ENCODE data around the gene SMIM41.
A peak's percentile ranks its signal among the peaks of the same experiment; 100 is the strongest.

Gene SMIM41

GRCh38 chr12:52149651-52150241, 70.2 kb downstream of the SMIM41 start:
- DNase-seq (ENCODE audit: low read depth, low spot score) = no peak
- ChIA-PET POLR2A (no interaction called here), CTCF (interaction anchor here (1.2 to 7.9 kb wide), 11 partner anchors 30 to 815 kb away, joined by 3 to 110 read pairs (median 9); no protein-coding TSS in a partner anchor)
- TF ChIP-seq, protein P1, sequence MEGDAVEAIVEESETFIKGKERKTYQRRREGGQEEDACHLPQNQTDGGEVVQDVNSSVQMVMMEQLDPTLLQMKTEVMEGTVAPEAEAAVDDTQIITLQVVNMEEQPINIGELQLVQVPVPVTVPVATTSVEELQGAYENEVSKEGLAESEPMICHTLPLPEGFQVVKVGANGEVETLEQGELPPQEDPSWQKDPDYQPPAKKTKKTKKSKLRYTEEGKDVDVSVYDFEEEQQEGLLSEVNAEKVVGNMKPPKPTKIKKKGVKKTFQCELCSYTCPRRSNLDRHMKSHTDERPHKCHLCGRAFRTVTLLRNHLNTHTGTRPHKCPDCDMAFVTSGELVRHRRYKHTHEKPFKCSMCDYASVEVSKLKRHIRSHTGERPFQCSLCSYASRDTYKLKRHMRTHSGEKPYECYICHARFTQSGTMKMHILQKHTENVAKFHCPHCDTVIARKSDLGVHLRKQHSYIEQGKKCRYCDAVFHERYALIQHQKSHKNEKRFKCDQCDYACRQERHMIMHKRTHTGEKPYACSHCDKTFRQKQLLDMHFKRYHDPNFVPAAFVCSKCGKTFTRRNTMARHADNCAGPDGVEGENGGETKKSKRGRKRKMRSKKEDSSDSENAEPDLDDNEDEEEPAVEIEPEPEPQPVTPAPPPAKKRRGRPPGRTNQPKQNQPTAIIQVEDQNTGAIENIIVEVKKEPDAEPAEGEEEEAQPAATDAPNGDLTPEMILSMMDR (IDR thresholded peaks at IDR 0.05; ENCODE audit: insufficient read depth, low read length, missing control alignments) = no peak
- no peak overlapping the region for H3K4me3 ChIP-seq (ENCODE audit: low read depth, low read length)

DNA sequence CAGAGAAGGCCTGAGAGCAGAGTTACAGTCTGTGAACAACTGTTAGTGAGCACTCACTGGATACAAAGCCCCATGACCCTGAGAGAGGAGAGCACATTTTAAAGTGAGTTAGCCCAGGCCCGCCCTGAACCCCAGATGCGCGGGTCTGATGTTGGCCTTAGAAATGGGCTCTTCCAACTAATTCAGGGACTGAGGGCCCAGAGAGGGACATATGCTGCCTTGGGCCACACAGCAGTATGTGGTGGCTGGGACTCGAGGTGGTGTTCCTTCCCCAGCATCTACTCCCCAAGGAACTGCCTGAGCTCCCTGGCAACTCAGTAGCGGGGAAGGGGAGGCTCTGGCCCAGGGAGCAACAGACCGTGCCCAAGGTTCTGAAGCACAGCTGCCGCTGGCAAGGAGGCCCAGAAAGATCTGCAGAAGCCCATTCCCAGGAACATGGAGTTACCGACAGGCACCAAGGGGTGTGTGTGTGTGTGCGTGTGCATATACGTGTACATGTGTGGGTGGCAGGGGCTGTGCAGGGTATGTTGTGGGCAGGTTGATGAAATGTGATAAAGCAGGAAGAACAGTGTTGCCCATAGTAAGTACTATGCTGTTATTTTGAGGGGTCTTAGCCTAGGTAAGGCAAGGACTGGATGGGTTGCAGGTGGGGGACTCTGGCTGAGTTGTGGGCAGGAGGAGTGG, 71.8 kb downstream of the SMIM41 start:
- ChIA-PET CTCF (interaction anchor here (0.9 to 6.9 kb wide), 9 partner anchors 11 to 734 kb away, joined by 3 to 78 read pairs (median 3); partner anchors contain the start of gene KRT86), POLR2A (no interaction called here)
- TF ChIP-seq, protein P1 (IDR thresholded peaks at IDR 0.05; ENCODE audit: insufficient read depth, low read length, missing control alignments) = no peak
- H3K4me3 ChIP-seq (ENCODE audit: low read depth, low read length) = no peak overlapping the region
- DNase-seq (ENCODE audit: low read depth, low spot score) = no peak

DNA sequence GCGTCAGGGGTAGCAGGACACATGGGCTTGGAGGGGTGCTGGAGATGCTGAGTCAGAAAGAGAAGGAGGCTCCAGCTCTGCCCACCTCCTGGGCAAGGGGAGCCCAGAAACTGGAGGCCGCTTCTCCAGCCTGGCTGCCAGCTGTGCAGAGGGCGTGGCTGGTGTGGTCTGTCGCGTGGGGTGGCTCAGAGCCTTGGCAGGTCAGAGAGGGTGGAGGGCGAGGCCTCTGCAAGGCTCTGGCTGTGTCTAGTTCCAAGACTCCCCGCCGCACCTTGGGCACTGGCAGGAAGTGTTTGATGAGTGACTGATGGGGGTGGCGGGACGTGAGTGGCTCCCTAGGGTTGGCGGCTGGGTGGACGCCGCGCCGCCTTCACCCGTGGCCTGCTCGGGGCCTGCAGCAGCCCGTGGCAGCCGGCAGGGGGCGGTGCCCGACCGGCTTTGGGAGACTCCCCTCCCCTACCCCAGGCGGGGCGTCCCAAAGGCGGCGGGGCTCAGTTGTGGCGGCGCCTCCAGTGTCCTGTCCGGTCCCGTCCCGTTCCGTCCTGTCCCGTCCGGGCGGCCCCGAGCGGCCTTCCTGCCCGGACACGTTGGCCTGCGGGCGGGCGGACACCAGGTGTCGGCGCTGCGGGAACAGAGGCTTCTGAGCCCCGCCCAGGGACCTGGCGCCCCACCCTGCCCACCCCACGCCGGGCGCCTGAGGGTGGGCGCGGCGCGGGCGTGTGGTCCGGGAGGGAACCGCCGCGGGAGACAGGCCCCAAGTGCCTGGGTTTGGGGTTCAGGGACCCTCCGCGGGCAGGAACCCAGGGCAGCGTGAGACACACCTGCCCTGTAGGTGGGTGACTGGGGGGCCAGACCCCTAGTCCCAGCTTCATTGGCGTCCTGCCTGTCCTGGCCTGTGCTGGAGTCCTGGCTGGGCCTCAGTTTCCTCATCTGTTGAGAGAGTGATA, 72.6 kb downstream of the SMIM41 start:
- DNase-seq (ENCODE audit: low read depth, low spot score) = no peak
- TF ChIP-seq, protein P1 (IDR thresholded peaks at IDR 0.05; ENCODE audit: insufficient read depth, low read length, missing control alignments) = peak; percentile 95
- peak overlapping the region; percentile 44 for H3K4me3 ChIP-seq (ENCODE audit: low read depth, low read length)

GRCh38 chr12:52152905-52153317, 73.4 kb downstream of the SMIM41 start:
- TF ChIP-seq, protein P1 (IDR thresholded peaks at IDR 0.05; ENCODE audit: insufficient read depth, low read length, missing control alignments) = no peak
- H3K4me3 ChIP-seq (ENCODE audit: low read depth, low read length) = no peak overlapping the region
- ChIA-PET CTCF (interaction anchor here (0.8 to 6.2 kb wide), 8 partner anchors 9 to 732 kb away, joined by 3 to 78 read pairs (median 4); no protein-coding TSS in a partner anchor), POLR2A (no interaction called here)
- DNase-seq (ENCODE audit: low read depth, low spot score) = no peak

More for the DNA sequence above, 72.6 kb downstream of the SMIM41 start:
- ChIA-PET POLR2A (no interaction called here), CTCF (interaction anchor here (0.8 to 6.9 kb wide), 14 partner anchors 8 to 733 kb away, joined by 3 to 78 read pairs (median 4); partner anchors contain the start of gene KRT86)

GRCh38 chr12:52155048-52155868, 75.8 kb downstream of the SMIM41 start:
- TF ChIP-seq, protein P1 (IDR thresholded peaks at IDR 0.05; ENCODE audit: insufficient read depth, low read length, missing control alignments) = no peak
- CTCF ChIA-PET = interaction anchor here (0.6 to 6.2 kb wide), 21 partner anchors 9 to 825 kb away, joined by 3 to 78 read pairs (median 5); no protein-coding TSS in a partner anchor
- POLR2A ChIA-PET = no interaction called here
- no peak overlapping the region for H3K4me3 ChIP-seq (ENCODE audit: low read depth, low read length)
- no peak for DNase-seq (ENCODE audit: low read depth, low spot score)

All from AG04449 (cell line).